Hepatocyte (in vitro differentiated cells): Measurements from ENCODE around the gene TCF7L1. TPM values are rescaled to one million over a fixed set of nuclear protein-coding genes. Genes with fewer than 3 reads are reported as not detected.

ENCODE experiments used
- DNase-seq: peaks from one replicate; pipeline ENCODE4 v3.0.0-alpha.2; 2016; ENCODE audit warnings: low spot score
- H2AFZ ChIP-seq: fragments of 200-600 bp; sonication (generic); 2 replicates; pipeline ENCODE4 v1.6.0; 2016; ENCODE audit warnings: antibody characterized with exemption, mild to moderate bottlenecking
- H3K27ac ChIP-seq: fragments of 200-600 bp; sonication (generic); 2 replicates; pipeline ENCODE4 v1.5.1; 2016; ENCODE audit warnings: mild to moderate bottlenecking
- H3K27me3 ChIP-seq: fragments of 200-600 bp; sonication (generic); 2 replicates; pipeline ENCODE4 v1.6.1; 2016
- H3K36me3 ChIP-seq: fragments of 200-600 bp; sonication (generic); replicated peaks from 2 replicates; pipeline ENCODE4 v1.5.1; 2016; ENCODE audit warnings: low read depth; ENCODE audit not compliant: insufficient read depth
- H3K4me1 ChIP-seq: fragments of 200-600 bp; sonication (generic); 2 replicates; pipeline ENCODE4 v1.5.1; 2016; ENCODE audit warnings: mild to moderate bottlenecking, moderate library complexity; ENCODE audit not compliant: insufficient read depth
- H3K4me2 ChIP-seq: fragments of 200-600 bp; sonication (generic); 2 replicates; pipeline ENCODE4 v1.6.0; 2016
- H3K4me3 ChIP-seq: fragments of 200-600 bp; sonication (generic); 2 replicates; pipeline ENCODE4 v1.5.1; 2016; ENCODE audit warnings: mild to moderate bottlenecking
- H3K79me2 ChIP-seq: fragments of 200-600 bp; sonication (generic); 2 replicates; pipeline ENCODE4 v1.6.0; 2017; ENCODE audit warnings: mild to moderate bottlenecking
- H3K9me2 ChIP-seq: fragments of 200-600 bp; sonication (generic); replicated peaks from 2 replicates; pipeline ENCODE4 v1.6.0; 2017; ENCODE audit warnings: mild to moderate bottlenecking; ENCODE audit not compliant: insufficient read depth
- H3K9me3 ChIP-seq: fragments of 200-600 bp; sonication (generic); 2 replicates; pipeline ENCODE4 v1.5.1; 2016; ENCODE audit warnings: low read depth, mild to moderate bottlenecking
- H4K20me1 ChIP-seq: fragments of 200-600 bp; sonication (generic); 2 replicates; pipeline ENCODE4 v1.6.0; 2016; ENCODE audit warnings: mild to moderate bottlenecking; ENCODE audit not compliant: insufficient read depth, poor library complexity, severe bottlenecking
- EZH2 ChIP-seq: fragments of 200-600 bp; sonication (generic); IDR thresholded peaks from 2 replicates; pipeline ENCODE4 v1.6.1; 2016; ENCODE audit warnings: antibody characterized with exemption, mild to moderate bottlenecking, borderline replicate concordance
- EZH2phosphoT487 ChIP-seq: fragments of 200-600 bp; sonication (generic); IDR thresholded peaks from one replicate; pipeline ENCODE4 v1.6.1; 2018; ENCODE audit warnings: antibody characterized with exemption, mild to moderate bottlenecking, low read depth, moderate library complexity; ENCODE audit not compliant: unreplicated experiment, severe bottlenecking
- WGBS: methylation state at CpG from one replicate; pipeline ENCODE4 v1.1.6; 2016; ENCODE audit warnings: low lambda C conversion rate; ENCODE audit errors: missing lambda C conversion rate; 5-methylcytosine and 5-hydroxymethylcytosine counted together
- polyA plus RNA-seq: library from polyadenylated mRNA; unstranded; fragments of >200 nt; fragmentation: Nextera tagmentation; extraction: Ambion mirVana; gene quantifications from 2 replicates; pipeline ENCODE4 v1.2.1, GENCODE V29; 2016
- total RNA-seq: library from RNA; depleted of rRNA; stranded (reverse); fragments of >200 nt; gene quantifications from 2 replicates; pipeline ENCODE4 v1.2.3, GENCODE V29; 2014
- TF ChIP-seq, protein P1 (sequence below): fragments of 200-600 bp; sonication (generic); IDR thresholded peaks from 2 replicates; pipeline ENCODE4 v1.5.1; 2016; ENCODE audit warnings: antibody characterized with exemption, mild to moderate bottlenecking; ENCODE audit not compliant: poor library complexity

The TCF7L1 gene
- total and polyA plus RNA-seq, 2 experiments from 2014 or later, result 3.7 to 20.6 TPM

DNA sequence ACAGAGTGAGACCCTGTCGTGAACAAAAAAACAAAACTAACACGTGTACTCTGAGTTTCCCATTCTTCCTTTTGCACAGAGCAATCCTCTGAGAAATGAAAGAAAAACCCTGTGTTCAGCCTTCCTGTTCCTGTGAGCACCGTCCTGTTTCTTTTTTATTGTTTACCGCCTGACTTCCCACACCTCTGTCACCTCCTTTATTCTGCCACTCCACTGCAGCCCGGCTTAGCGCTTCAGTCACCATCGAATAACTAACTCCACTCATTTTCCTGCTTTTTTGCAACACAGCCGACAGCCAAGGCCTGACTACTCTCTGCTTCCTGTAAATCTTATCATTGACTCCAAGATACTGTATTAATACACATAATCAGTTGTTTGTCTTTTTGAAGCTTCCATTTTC lies 153.7 kb downstream of the TCF7L1 start:
- no peak overlapping the region for H3K27ac ChIP-seq
- TF ChIP-seq EZH2 (no peak), EZH2phosphoT487 (no peak)
- TF ChIP-seq, protein P1, sequence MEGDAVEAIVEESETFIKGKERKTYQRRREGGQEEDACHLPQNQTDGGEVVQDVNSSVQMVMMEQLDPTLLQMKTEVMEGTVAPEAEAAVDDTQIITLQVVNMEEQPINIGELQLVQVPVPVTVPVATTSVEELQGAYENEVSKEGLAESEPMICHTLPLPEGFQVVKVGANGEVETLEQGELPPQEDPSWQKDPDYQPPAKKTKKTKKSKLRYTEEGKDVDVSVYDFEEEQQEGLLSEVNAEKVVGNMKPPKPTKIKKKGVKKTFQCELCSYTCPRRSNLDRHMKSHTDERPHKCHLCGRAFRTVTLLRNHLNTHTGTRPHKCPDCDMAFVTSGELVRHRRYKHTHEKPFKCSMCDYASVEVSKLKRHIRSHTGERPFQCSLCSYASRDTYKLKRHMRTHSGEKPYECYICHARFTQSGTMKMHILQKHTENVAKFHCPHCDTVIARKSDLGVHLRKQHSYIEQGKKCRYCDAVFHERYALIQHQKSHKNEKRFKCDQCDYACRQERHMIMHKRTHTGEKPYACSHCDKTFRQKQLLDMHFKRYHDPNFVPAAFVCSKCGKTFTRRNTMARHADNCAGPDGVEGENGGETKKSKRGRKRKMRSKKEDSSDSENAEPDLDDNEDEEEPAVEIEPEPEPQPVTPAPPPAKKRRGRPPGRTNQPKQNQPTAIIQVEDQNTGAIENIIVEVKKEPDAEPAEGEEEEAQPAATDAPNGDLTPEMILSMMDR, result no peak
- H3K27me3 ChIP-seq, result no peaks in the 10 kb centered on the region
- H3K9me3 ChIP-seq, result no peaks in the 10 kb centered on the region
- no peaks in the 10 kb centered on the region for H3K79me2 ChIP-seq
- no peaks in the 10 kb centered on the region for H3K36me3 ChIP-seq
- no peaks in the 10 kb centered on the region for H4K20me1 ChIP-seq
- H3K4me2 ChIP-seq, result no peak overlapping the region
- no peak overlapping the region for H2AFZ ChIP-seq
- no peak overlapping the region for H3K4me3 ChIP-seq
- 90% methylated on average over 8 of the region's 8 CpGs for WGBS
- H3K9me2 ChIP-seq, result no peaks in the 10 kb centered on the region
- peaks cover 6% of the 10 kb centered on the region for H3K4me1 ChIP-seq
- DNase-seq, result no peak

DNA sequence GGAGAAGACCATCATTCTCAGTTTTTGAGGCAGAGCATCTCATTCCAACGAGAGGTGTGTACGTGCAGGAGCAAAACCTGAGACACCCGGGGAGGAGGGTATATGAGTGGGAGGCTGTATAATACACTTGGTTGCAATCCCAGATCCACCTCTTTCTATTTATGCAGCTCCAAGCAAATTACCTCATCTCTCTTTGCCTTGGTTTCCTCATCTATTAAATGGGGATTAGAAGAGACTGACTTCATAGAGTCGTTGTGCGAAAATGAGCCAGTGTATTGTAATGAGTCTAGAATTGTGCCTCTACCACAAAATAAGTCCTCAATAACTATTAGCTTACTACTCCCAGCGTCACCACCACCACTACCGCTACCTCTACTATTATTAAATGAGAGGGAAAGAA lies 154.5 kb downstream of the TCF7L1 start:
- Histone ChIP-seq H3K9me3 (no peaks in the 10 kb centered on the region), H3K4me1 (peaks cover 6% of the 10 kb centered on the region), H4K20me1 (no peaks in the 10 kb centered on the region), H3K27ac (peak overlapping the region; percentile 69), H3K4me2 (peak overlapping the region; percentile 40), H3K36me3 (no peaks in the 10 kb centered on the region), H3K9me2 (no peaks in the 10 kb centered on the region), H3K27me3 (no peaks in the 10 kb centered on the region), H3K79me2 (peaks cover 2% of the 10 kb centered on the region), H3K4me3 (no peak overlapping the region), H2AFZ (no peak overlapping the region)
- WGBS, result 95% methylated on average over 7 of the region's 7 CpGs
- TF ChIP-seq EZH2 (no peak), EZH2phosphoT487 (no peak)
- TF ChIP-seq, protein P1, result no peak
- no peak for DNase-seq

DNA sequence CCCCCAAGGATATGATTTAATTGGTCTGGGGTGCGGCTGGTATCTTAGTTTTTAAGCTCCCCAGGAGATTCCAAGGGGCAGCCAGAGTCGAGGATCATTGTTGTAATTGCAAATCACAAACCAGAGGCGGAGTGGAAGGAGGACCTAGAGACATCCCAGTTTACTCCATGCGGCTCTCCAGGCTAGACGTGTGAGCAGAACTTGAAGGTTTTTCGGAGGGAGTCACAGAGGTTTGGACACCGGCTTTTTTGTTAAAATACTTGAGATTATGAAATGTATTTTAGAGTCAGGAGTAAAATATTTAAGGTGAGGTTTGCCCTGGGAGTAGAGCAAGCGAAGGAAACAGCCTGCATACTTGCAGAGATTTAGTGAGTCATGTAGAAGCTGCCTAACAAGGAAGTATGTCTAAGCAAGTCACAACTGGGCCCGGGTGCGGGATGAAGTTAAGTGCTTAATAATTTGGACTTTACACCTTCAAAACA lies 155.1 kb downstream of the TCF7L1 start:
- H3K27me3 ChIP-seq, result no peaks in the 10 kb centered on the region
- H3K79me2 ChIP-seq, result peaks cover 2% of the 10 kb centered on the region
- WGBS, result 55% methylated on average over 10 of the region's 10 CpGs
- no peaks in the 10 kb centered on the region for H3K9me2 ChIP-seq
- TF ChIP-seq EZH2phosphoT487 (no peak), EZH2 (no peak)
- TF ChIP-seq, protein P1, result no peak
- peak overlapping the region; percentile 69 for H3K27ac ChIP-seq
- H3K4me1 ChIP-seq, result peaks cover 6% of the 10 kb centered on the region
- H3K9me3 ChIP-seq, result no peaks in the 10 kb centered on the region
- peak overlapping the region; percentile 40 for H3K4me2 ChIP-seq
- peak; percentile 70 for DNase-seq
- no peak overlapping the region for H2AFZ ChIP-seq
- H4K20me1 ChIP-seq, result no peaks in the 10 kb centered on the region
- no peak overlapping the region for H3K4me3 ChIP-seq
- no peaks in the 10 kb centered on the region for H3K36me3 ChIP-seq
